Measurements from ENCODE around the gene ANAPC15. TPM values are rescaled to one million over a fixed set of nuclear protein-coding genes. Genes with fewer than 3 reads are reported as not detected.
"Not testable (repeated sequence)": the region's sequence is repeated elsewhere in the genome, so short reads cannot be mapped to it uniquely, and the experiment has no call there.

The ANAPC15 gene
- total and polyA plus RNA-seq, 2 experiments from 2014 or later = 52.1 to 117 TPM

DNA sequence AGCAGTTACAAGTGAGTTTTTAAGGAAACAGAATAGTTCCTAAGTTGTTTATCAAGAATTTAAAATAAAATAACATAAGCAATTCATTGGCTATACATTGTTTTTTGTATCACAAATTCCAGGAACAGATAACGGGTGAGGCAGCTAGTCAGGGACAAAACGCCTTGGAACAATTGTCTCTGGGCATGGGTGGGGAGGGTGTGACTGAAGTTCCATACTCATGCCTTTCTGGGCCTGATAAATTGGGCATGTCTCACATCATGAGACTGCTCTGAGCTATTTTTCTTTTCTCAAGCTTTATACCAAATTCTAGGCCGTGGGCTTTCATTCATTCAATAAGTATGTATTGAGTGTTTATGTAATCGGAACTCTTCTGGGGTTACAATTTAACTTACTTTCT lies 44.6 kb upstream of the ANAPC15 start (continued):
- TF ChIP-seq, protein P1, sequence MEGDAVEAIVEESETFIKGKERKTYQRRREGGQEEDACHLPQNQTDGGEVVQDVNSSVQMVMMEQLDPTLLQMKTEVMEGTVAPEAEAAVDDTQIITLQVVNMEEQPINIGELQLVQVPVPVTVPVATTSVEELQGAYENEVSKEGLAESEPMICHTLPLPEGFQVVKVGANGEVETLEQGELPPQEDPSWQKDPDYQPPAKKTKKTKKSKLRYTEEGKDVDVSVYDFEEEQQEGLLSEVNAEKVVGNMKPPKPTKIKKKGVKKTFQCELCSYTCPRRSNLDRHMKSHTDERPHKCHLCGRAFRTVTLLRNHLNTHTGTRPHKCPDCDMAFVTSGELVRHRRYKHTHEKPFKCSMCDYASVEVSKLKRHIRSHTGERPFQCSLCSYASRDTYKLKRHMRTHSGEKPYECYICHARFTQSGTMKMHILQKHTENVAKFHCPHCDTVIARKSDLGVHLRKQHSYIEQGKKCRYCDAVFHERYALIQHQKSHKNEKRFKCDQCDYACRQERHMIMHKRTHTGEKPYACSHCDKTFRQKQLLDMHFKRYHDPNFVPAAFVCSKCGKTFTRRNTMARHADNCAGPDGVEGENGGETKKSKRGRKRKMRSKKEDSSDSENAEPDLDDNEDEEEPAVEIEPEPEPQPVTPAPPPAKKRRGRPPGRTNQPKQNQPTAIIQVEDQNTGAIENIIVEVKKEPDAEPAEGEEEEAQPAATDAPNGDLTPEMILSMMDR (conservative IDR thresholded peaks at IDR 0.05; ENCODE audit: low read depth in 2 of 2) = no peak

- no peak overlapping the region for H3K27ac ChIP-seq (ENCODE audit: low read depth)
- H3K4me2 ChIP-seq = no peak overlapping the region
- Mint-ChIP-seq H3K9me3 (peaks cover 2% of the 10 kb centered on the region; the same call in 1 of the 3 replicates), H3K36me3 (ENCODE audit: low read depth) (no peaks in the 10 kb centered on the region), H3K4me3 (no peak overlapping the region), H3K27ac (no peak overlapping the region), H3K4me1 (no peaks in the 10 kb centered on the region), H3K27me3 (ENCODE audit: insufficient read depth, low read depth, poor library complexity) (peaks cover 7% of the 10 kb centered on the region)
- TF ChIP-seq ETS1 (IDR thresholded peaks at IDR 0.05) (no peak), CREB1 (CRISPR knock-in tag; IDR thresholded peaks at IDR 0.05; ENCODE audit: low read depth) (no peak)
- no peaks in the 10 kb centered on the region for H3K4me1 ChIP-seq (ENCODE audit: insufficient read depth)
- H2AFZ ChIP-seq = no peak overlapping the region
- H3K36me3 ChIP-seq (ENCODE audit: insufficient read depth) = no peaks in the 10 kb centered on the region
- no peaks in the 10 kb centered on the region for H3K79me2 ChIP-seq (replicated peaks; ENCODE audit: insufficient read depth)
- no peaks in the 10 kb centered on the region for H3F3A ChIP-seq (replicated peaks; ENCODE audit: low read depth)
- no peak overlapping the region for H3K4me3 ChIP-seq
- ATAC-seq = no peak
- no peaks in the 10 kb centered on the region for H4K20me1 ChIP-seq (replicated peaks; ENCODE audit: insufficient read depth)
- H3K9me2 ChIP-seq (ENCODE audit: insufficient read depth) = peaks cover 9% of the 10 kb centered on the region; the same call in 1 of the 2 replicates
- DNase-seq (ENCODE audit: low spot score) = no peak
- H3K27me3 ChIP-seq (ENCODE audit: insufficient read depth) = no peaks in the 10 kb centered on the region
Measured at GRCh38 chr11:72155751-72156150, 43.3 kb upstream of the ANAPC15 start.

DNA sequence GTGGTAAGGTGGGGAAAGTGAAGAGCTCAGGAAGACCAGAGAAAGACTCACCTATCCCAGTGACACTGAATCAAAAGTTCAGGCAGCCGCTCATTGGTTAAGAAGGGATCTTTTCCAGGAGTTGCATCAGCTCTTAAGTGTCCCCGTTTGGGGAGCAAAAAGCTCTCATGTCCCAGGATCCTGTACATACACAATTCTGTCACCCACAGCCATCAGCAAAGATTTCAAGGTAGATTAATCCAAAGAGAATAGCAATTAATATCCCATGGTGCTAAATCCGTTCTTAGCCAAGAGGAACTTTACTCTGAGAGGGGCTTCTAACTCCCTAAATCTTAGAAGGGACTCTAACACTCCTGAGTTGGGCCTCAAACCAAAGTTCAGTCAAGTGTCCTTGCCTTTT lies 42.3 kb upstream of the ANAPC15 start:
- Histone ChIP-seq H3K27me3 (ENCODE audit: insufficient read depth) (no peaks in the 10 kb centered on the region), H2AFZ (peak overlapping the region; percentile 84; the same call in 1 of the 2 replicates), H4K20me1 (replicated peaks; ENCODE audit: insufficient read depth) (no peaks in the 10 kb centered on the region), H3K4me3 (no peak overlapping the region), H3K4me2 (no peak overlapping the region), H3K4me1 (ENCODE audit: insufficient read depth) (no peaks in the 10 kb centered on the region), H3K9me2 (ENCODE audit: insufficient read depth) (peaks cover 9% of the 10 kb centered on the region; the same call in 1 of the 2 replicates), H3K27ac (ENCODE audit: low read depth) (no peak overlapping the region), H3K79me2 (replicated peaks; ENCODE audit: insufficient read depth) (no peaks in the 10 kb centered on the region), H3F3A (replicated peaks; ENCODE audit: low read depth) (no peaks in the 10 kb centered on the region), H3K36me3 (ENCODE audit: insufficient read depth) (no peaks in the 10 kb centered on the region)
- H3K9me3 Mint-ChIP-seq = peaks cover 2% of the 10 kb centered on the region; the same call in 1 of the 3 replicates
- no peaks in the 10 kb centered on the region for H3K4me1 Mint-ChIP-seq
- H3K4me3 Mint-ChIP-seq = no peak overlapping the region
- H3K27ac Mint-ChIP-seq = no peak overlapping the region
- no peaks in the 10 kb centered on the region for H3K36me3 Mint-ChIP-seq (ENCODE audit: low read depth)
- no peak for TF ChIP-seq CREB1 (CRISPR knock-in tag; IDR thresholded peaks at IDR 0.05; ENCODE audit: low read depth)
- DNase-seq (ENCODE audit: low spot score) = no peak
- peaks cover 7% of the 10 kb centered on the region for H3K27me3 Mint-ChIP-seq (ENCODE audit: insufficient read depth, low read depth, poor library complexity)
- no peak for ATAC-seq

DNA sequence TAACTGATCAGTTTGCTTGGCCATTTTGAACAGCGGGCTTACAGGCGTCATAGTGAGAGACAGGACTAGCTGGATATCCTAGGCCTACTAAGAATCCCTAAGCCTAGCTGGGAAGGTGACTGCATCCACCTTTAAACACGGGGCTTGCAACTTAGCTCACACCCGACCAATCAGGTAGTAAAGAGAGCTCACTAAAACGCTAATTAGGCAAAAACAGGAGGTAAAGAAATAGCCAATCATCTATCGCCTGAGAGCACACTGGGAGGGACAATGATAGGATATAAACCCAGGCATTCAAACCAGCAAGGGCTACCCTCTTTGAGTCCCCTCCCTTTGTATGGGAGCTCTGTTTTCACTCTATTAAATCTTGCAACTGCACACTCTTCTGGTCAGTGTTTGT lies 41.4 kb upstream of the ANAPC15 start:
- H3K4me3 Mint-ChIP-seq; H3K27ac ChIP-seq (ENCODE audit: low read depth); DNase-seq (ENCODE audit: low spot score); H3K27me3 Mint-ChIP-seq (ENCODE audit: insufficient read depth, low read depth, poor library complexity); H3K4me3 ChIP-seq; H3K4me1 Mint-ChIP-seq; ATAC-seq; H3K4me2 ChIP-seq; H3K4me1 ChIP-seq (ENCODE audit: insufficient read depth); H3K79me2 ChIP-seq (replicated peaks; ENCODE audit: insufficient read depth); H3K36me3 ChIP-seq (ENCODE audit: insufficient read depth); H3F3A ChIP-seq (replicated peaks; ENCODE audit: low read depth); H3K9me3 Mint-ChIP-seq; H3K9me2 ChIP-seq (ENCODE audit: insufficient read depth); H4K20me1 ChIP-seq (replicated peaks; ENCODE audit: insufficient read depth); H3K27me3 ChIP-seq (ENCODE audit: insufficient read depth); H3K27ac Mint-ChIP-seq; H3K36me3 Mint-ChIP-seq (ENCODE audit: low read depth): not testable (repeated sequence)
- peak overlapping the region; percentile 29; the same call in 1 of the 2 replicates for H2AFZ ChIP-seq

All from GM23338 (cell line).